HepG2 (cell line): ENCODE results near the gene CLDN5.

ENCODE experiments used
- KDM5A ChIP-seq: fragments of 200-600 bp; sonication (generic); IDR thresholded peaks from 2 replicates; pipeline ENCODE4 v1.7.0; 2018; ENCODE audit warnings: antibody characterized with exemption, mild to moderate bottlenecking, low read length, borderline replicate concordance
- POLR2A ChIP-seq, 2 experiments: IDR thresholded peaks; 2 replicates each; pipeline ENCODE4 v1.6.1; 2011; ENCODE audit warnings: low read depth in 2 of 2, low read length in 2 of 2, mild to moderate bottlenecking in 1 of 2, moderate library complexity in 1 of 2; ENCODE audit not compliant: insufficient read depth in 1 of 2

GRCh38 chr22:19515654-19516377, 8.4 kb downstream of the CLDN5 start:
- TF ChIP-seq POLR2A (IDR thresholded peaks at IDR 0.05; ENCODE audit: insufficient read depth in 1 of 2, low read depth in 2 of 2, low read length in 2 of 2) = no peak
- no peak for TF ChIP-seq KDM5A
